GM18498 (cell line): Measurements from ENCODE around the gene MMEL1.
A peak's percentile ranks its signal among the peaks of the same experiment; 100 is the strongest.
"Not testable (repeated sequence)": the region's sequence is repeated elsewhere in the genome, so short reads cannot be mapped to it uniquely, and the experiment has no call there.

Experiments used
- ATAC-seq: cut with Tn5 transposase; IDR thresholded peaks from one replicate; pipeline ENCODE4 v1.9.1; 2021; ENCODE audit warnings: mild to moderate bottlenecking, moderate library complexity; ENCODE audit not compliant: unreplicated experiment

MMEL1 gene

DNA sequence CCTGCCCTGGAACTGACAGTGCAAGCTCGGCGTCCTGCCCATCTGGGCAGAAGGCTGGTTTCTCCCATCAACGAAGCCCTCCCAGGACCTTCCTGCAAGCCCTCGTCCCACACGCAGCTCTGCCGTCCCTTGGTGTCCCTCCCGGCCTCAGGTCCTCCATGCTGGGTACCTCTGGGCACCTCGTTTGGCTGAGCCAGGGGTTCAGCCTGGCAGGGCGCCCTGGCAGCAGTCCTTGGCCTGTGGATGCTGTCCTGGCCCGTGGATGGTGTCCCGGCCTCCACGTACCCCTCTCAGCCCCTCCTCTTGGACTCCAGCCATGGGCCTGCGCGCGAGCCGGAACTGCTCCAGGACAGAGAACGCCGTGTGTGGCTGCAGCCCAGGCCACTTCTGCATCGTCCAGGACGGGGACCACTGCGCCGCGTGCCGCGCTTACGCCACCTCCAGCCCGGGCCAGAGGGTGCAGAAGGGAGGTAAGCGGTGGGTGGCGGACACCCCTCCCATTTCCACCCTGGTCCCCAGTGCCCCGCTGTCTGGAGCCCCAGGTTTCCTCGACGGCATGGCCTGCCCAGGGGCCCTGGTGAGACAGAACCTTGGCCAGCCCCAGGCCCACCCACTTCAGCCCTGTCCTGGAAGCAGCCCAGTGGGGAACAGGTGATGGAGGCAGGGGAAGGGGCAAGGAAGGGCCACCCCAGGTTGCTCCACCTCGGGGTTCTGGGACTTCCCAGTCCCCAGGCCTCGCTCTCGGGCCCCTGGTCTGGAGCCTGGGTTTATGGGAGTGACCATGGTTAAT, 73.1 kb downstream of the MMEL1 start:
- ATAC-seq = no peak

DNA sequence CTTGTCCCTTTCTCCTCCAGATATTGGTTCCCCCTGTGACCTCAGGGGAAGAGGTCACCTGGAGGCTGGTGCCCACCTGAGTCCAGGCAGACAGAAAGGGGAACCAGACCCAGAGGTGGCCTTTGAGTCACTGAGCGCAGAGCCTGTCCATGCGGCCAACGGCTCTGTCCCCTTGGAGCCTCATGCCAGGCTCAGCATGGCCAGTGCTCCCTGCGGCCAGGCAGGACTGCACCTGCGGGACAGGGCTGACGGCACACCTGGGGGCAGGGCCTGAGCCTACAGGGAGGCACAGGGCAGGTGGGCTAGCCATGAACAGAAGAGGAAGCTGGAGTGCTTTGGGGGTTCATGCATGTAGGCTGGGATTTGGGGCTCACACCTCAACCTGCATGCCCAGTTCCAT, 74.0 kb downstream of the MMEL1 start:
- ATAC-seq = no peak

DNA sequence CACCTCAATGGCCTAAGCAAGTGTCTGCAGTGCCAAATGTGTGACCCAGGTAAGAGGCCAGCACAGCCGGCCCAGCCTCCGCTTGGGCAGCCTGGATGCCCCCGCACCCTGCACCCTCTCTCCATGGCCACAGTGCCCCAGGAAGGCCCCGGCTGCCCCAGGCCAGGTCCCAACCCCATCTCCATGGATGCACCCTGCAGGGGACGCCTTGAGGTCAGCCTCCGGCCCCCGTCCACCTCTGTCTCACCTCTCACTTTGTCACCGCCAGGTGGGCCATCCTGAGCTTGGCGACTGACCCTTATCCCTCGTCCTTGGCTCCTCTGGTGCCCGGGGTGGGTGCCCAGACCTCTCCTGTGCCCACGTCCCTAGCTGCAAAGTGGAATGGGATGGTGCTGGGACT, 74.4 kb downstream of the MMEL1 start:
- ATAC-seq = no peak

DNA sequence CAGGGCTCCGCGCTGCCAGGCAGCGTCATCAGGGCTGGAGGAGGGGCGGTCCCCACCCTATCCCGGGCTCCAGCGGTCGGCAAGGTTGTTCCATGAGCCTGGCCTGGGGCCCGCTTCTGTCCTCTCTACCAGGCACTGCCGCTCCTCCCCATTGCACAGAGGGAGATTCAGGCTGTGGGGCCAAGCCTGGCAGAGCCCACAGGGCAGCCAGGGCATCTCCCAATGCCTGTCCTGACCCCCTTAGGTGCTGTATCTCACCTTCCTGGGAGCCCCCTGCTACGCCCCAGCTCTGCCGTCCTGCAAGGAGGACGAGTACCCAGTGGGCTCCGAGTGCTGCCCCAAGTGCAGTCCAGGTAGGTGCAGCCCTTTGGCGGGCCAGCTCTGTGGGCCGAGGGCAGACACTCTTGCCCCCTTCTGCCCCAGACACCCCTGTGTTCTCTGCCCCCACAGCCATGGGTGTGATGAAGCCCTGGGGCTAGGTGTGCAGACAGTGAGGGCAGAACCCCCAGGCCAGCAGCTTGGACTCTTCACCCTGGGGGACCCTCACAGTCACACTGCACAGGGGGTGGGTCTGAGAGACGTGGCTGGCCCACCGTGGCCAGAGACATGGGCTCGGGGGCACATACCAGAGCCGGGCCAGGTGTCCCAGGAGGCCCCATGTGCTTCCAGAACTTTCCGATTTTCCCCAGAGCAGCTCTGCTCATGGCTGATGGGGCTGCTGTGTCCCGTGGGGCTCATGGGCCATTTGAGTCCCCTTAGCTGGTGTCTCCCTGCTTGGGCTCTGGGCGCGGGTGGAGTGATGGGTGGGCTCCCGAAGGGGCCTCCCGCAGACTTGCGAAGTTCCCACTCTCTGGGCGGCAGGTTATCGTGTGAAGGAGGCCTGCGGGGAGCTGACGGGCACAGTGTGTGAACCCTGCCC, 75.1 kb downstream of the MMEL1 start:
- ATAC-seq = no peak

DNA sequence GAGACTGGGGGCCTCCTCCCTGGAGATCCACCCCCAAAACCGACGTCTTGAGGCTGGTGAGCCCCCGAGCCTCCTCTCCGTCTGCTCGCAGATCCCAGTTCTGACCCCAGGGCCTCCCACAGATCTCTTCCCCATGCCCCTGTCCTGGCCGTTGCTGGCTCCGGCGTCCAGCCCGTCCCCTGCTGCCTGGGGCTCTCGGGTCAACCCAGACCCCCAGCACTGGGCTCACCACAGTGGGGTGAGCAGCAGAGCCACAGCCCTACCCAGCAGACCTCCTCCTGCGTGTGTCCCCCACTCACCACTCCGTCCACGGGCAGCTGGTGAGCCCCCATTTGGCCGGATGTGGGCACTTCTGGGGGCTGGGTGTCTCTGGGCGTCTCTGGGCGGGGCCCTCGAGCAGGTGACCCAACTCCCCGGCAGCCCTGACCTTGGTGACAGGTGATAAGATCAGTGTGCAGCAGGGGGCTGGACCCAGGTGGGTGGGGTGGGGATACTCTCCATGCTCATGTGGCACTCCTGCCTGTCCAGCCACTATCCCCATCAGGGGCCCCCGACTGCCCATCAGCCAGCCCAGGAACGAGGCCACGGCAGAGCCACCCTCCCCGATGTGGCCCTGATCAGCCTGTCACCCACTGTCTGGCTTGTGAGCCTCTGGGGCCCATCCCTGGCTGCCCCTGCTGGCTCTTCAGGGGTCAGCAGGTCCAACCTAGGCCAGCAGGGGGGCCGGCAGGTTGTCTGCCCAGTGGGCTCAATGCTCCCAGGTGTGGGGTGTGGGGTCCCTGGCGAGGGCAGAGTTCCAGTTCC, 75.9 kb downstream of the MMEL1 start:
- peak; percentile 31 for ATAC-seq

DNA sequence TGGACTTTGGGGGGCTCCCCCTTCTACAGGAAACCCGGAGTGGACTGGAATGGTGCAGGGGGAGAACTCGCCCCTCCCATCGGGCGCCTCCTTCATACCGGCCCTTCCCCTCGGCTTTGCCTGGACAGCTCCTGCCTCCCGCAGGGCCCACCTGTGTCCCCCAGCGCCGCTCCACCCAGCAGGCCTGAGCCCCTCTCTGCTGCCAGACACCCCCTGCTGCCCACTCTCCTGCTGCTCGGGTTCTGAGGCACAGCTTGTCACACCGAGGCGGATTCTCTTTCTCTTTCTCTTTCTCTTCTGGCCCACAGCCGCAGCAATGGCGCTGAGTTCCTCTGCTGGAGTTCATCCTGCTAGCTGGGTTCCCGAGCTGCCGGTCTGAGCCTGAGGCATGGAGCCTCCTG, 76.5 kb downstream of the MMEL1 start, which contains the start of gene TNFRSF14:
TNFRSF14 (plus strand) TSS at position 95 of the 401 bp plus-strand sequence; CDS start at position 389, 294 bp downstream.
- ATAC-seq = peak; percentile 45

DNA sequence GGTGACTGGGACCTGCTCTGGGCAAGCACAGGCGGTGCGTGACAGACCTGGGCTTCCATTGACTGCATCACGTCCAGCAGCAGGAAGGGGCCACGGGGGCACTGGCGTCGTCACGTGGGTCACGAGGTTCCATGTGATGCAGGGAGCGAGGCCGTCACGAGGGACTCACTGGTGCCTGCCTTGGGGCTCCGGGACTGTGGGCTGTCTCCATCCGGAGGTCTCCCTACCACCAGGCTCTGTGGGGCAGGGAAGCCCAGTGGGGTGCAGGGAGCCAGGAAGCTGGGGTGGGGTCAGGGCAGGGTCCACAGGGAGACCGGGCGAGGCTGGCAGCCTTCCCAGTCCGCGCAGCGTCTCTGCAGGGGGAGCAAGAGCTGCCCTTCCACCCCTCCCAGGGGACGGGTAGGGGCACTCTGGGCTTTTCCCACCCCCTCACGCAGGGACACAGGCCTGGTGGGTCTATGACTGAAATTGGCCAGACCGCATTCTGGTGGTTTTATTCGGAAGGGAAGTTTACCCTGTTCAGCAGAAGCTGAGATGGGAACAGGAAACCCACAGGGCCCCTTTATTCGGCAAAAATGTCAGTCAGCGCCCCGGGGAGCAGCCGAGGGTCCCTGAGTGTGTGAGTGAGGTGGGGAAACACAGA, 77.1 kb downstream of the MMEL1 start:
- peak; percentile 35 for ATAC-seq

DNA sequence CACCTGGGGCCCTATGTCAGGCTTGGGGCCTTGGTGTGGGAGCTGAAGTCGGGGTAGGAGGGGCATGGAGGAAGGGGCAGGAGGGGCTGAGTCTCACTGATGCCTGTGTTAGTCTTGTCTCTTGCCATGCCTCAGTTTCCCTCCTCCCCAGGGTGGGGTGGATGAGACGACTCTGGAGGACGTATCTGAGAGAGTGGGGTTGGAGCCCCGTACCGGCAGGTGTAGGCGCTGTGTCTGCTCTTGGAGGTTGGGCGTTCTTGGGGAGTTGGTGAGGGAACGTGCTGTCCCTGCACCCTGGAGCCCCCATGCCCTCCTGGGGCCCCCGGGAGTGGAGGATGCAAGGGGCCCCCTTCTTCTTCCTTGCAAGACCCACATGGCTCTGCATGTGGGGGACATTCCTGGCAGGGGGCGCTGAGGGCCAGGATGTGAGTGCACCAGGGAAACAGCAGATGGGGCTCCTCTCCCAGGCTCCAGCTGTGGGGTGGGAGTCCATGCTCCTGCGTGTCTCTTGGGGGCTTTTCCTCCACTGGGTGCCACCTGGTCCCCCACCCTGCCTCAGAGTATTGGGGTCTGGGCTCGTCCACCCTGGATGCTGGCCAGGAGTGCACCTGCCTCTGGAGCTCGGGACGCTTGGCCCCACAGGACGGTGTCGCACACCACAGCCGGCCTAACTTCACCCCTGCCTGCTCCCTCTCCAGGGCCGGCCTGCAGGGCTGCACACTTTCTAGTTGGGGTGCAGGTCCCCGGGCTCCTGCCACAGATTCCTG, 78.0 kb downstream of the MMEL1 start:
- no peak for ATAC-seq

DNA sequence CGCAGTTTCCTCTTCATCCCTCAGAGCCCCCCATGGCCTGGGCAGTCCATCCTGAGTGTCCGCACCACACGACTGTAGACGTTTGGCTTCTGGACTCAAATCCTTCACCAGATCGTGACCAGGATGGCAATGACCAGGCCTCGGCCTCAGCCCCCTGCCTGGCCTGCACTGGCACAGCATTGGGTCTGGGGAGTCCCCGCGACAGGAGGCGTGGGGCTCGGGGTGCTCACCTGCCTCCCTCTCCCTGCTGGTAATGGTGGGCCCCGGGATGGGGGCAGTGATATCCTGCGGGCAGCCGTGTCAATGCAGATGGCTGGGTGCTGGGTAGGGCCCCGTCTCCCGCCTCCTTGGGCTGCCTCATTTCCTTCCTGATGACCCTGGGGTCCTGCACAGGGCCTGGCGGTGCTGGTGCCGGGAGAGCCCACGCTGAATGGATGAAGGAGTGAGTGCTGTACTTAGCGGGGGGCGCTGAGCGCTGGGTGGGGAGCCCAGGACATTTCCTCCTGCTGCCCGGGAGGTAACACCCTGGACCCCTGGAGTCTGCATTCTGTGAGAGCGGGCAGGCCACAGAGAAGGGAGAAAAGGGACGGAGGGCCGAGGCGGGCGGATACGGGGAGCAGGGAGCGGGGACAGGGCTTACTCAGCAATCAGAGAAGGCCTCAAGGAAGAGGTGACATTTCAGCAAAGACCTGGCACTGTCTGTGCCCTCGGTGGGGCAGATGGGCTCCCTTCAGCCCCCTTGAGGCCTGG, 78.8 kb downstream of the MMEL1 start:
- ATAC-seq = no peak

DNA sequence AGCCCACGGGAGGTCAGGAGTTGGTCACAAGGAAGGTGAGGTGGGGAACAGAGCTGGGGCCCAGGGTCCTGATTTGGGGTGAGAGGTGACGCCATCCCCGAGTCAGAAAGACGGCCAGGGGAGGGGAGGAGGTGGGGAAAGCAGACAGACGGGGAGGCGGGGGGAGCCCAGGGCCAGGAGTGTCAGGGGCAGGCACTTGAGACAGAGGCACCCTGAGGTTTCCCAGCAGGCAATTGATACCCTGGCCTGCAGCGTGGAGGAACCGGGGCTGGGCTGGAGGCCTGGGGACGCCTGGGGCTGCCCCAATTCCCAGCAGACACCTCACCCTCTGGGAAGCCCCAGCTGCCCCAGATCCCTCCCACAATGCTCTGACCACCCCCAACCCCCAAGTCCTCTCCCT, 79.7 kb downstream of the MMEL1 start:
- ATAC-seq = not testable (repeated sequence)

DNA sequence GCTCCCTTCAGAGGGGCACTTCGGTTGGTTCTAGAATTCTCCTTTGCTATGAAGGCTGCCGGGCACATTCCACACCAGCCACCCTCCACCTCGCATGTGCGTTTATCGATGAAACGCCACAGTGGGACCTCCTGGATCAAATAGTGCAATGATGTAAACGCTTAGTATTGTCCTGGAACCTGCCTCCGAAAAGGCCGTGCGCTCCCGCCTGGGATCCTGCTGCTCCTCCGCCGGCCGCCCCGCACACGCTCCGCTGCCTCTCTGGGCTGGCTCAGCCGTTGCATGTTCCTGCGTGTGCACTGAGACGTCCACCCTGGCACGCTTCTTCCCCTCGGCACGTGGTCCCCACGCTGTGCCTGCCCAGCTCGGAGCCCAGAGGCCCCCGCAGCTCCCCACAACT, 80.6 kb downstream of the MMEL1 start:
- no peak for ATAC-seq

DNA sequence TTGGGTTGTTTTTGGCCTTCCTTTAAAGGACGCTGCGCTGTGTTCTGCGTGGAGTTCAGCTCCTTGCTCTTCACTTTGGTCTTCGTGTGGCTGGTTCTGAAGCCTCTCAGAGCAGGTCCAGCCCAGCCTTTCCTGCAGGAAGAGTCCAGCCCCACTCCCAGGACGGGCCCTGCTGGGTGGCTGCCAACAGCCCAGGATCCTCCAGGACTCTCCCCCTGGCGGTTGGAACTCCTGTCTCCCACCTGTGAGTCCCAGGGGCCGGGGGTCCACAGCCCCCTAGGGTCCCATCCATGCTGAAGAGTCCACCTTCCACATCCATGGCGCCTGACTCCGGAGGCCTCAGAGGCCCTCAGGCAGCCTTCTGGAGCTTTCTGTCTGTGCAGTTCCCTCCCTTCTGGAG, 81.3 kb downstream of the MMEL1 start:
- not testable (repeated sequence) for ATAC-seq

DNA sequence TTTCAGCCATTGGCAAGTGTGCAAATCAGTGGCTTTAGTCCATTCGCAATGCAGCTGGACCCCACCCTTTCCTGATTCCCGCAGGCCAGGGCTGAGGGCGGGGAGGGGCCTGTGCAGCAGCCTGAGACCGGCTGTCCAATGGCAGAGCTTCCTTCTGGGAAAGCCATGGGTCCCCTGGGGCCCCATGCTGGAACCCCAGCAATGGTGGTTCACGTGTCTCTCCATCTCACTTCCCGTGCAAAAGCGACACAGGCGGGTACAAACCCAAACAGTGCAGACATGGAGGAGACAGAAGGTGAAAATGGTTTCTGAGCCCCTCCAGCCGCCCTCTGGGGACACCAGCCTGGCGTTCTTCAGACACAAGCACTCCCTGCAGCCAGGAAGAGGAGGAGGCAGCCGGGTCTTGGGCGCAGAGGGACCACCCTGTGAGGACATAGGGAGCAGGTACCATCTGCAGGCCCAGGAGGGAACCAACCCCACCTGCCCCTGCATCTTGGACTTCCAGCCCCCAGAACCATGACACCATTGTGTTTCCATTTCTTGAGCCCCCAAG, 82.4 kb downstream of the MMEL1 start:
- ATAC-seq = not testable (repeated sequence)

DNA sequence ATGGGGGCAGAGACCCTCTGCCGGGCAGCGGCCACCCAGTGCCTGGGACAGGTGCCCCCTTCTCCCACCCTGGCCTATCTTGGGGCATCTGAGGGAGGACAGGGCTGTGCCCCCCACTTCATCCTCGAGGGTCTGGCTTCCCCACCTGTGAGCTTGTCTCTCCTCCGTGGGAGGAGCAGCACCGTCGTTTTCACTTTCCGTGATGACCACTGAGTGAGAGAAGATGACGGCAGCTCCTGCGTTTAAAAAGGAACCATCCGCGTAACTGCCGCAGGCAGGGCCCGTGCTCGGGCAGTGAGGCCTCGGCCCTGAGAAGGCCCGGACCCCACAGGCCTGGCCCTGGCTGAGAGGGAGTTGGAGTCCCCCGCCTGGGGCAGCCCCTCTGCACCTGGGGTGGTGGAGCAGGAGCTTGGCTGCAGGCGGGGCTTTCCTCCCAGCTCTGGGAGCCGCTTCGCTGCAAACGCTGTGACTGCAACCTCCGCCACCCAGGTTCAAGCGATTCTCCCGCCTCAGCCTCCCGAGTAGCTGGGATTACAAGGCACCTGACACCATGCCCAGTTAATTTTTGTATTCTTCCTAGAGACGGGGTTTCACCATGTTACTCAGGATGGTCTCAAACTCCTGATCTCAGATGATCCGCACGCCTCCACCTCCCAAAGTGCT, 83.3 kb downstream of the MMEL1 start:
- ATAC-seq = not testable (repeated sequence)

DNA sequence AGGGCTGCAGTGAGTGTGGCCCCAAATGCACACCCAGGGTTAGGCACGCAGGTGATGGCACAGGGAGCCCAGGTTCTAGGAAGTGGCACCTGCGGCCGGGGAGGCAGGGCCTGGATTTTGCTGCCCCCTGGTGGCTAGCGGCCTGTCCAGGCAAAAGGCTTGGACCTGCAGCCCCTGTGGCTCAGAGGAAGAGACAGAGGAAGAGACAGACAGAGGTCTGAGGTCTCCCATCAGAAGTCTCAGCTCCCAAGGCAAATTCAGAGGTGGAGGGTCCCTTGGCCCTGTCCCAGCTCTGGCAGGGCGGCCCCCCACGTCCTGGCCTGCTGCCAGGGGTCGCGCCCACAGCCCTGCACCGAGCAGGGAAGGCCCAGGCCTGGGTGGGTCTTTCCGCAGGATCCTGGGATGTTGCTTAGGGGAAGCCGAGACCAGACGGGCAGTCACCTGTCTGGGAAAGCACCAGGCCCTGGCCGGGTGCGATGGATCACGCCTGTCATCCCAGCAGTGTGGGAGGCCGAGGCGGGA, 84.7 kb downstream of the MMEL1 start:
- ATAC-seq = peak; percentile 22

DNA sequence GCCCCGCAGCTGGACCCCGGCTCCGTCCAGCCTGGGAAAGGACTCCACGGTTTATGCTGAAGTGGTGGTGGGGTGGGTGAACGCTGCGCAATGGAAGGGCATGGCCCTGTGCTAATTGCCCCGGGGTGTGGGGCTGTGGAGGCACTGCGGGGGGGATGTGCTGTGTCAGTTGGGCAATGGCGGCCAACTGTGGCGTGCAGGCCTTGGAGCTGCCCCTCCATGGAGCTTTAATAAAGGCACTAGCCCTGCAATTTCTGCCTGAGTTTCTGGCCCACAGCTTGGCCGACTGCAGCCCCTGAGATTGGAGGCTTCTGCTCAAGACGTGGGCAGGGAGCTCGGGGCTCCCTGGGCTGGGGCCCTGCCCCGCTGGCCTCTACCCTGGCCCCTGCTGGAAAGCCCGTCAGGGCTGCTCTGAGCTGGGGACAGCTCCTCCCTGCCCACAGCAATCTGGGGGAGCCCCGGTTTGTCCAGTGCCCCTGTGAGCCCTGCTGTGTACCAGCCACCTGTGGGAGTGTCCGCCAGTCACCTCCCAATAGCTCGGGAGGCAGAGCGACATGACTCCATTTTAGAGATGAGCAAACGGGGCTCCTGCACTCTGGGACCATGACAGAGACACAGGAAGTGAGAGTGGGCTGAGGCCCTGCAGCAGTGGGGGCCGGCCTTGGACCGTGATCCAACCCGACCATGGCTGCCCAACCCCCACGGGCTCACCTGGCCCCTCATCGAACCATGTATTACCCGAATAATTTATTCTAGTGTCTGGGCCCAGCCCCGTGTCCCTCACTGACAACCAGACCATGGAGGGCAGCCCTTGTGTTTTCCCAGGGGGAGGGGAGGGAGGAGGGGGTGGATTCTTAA, 85.4 kb downstream of the MMEL1 start:
- no peak for ATAC-seq
